GF-D8 (cell line): Measurements from ENCODE around the gene ACHE.
"Not testable (repeated sequence)": the region's sequence is repeated elsewhere in the genome, so short reads cannot be mapped to it uniquely, and the experiment has no call there.

Experiments
- DNase-seq: peaks from one replicate; lab custom pipeline; 2025; lab: John Stamatoyannopoulos, UW

ACHE gene

DNA sequence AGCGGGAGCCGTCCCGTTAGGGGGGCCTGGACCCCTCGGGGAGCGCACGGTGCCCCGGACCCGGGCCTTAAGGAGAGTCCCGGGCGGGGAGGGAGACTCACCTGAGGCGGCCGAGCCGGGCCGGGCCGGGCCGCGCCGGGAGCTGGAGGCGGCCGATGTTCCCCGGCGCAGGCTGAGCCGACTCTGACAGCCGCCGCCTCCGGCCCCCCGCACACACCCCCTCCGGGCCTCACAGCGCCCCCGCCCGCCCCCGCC, at the start of gene ACHE:
TSS of gene ACHE (minus strand) at position 188 of the 255 bp plus-strand sequence. CDS start 1,656 bp downstream, outside the sequence.
- DNase-seq, result no peak

DNA sequence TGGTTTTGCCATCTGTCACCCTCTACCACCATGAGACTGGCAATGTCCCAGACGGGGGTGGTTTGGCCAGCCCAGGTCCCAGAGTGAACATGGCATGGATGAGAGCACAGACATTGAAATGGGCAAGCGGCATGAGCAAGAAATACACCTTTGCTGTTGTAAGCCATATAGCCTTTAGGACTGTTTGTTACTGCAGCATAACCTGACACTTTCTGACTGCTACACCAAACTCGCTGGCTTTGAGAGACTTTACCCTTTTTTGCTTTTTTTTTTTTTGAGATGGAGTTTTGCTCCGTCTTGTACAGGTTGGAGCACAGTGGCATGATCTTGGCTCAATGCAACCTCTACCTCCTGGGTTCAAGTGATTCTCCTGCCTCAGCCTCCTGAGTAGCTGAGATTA, 48.5 kb upstream of the ACHE start:
- no peak for DNase-seq

DNA sequence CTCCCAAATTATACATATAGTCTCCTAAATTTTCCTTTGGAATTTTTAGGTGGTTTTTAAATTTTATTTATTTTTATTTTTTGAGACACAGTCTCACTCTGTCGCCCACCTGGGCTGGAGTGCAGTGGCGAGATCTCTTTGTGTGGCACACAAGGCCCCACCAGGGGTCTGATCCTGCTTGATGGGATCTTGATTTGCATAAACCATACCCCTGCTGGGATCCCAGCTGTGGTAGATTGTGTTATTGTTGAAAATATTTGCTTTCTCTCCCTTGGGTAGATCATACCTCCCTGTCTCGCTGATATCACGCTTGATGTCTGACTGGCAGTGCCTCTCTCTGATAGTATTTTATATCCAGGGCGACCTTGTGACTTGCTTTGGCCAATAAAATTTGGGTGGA, 48.0 kb upstream of the ACHE start:
- DNase-seq, result no peak

DNA sequence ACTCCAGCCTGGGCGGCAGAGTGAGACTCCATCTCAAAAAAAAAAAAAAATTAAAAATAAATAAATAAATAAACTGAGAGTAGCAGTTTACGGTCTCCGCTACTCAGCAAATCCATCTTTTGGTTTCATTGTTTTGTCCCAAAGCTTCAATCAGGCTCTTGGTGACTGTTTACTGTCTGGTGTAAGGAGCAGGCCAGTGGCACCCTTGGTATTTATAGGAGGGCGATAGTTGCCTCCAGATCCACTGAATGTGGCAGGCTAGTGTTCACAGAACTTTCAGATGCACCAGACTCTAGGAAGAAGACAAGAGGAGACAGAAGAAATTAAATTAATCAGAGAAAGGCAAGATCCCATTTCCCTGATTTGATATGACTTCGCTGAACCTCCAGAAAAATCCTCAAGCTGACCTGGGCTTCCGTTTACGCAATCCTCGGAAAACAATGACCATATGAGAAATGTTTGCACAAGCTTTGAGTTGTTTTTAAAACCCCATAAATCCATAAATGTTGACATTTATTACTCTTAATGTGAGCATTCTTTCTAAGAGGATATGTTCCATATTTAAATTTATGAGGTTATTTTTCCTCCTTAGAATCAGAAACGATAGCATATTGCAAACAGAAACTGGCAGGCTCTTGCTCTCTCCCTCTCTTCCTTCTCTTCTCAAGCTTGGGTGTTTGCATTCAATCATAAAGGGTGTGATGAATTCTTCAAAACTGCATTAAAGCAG, 46.5 kb upstream of the ACHE start:
- DNase-seq, result no peak

DNA sequence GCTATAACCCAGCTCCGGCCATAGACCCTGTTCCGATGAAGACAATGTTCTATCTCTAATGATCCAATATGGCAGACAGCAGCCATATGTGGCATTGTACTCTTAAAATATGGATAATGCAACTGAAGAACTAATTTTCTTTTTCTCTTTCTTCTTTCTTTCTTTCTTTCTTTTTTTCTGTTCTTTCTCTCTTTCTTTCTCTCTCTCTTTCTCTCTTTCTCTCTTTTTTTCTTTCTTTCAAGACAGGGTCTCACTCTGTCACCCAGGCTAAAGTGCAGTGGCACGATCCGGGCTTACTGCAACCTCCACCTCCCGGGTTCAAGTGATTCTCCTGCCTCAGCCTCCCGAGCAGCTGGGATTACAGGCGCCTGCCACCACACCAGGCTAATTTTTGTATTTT, 40.5 kb upstream of the ACHE start:
- not testable (repeated sequence) for DNase-seq

DNA sequence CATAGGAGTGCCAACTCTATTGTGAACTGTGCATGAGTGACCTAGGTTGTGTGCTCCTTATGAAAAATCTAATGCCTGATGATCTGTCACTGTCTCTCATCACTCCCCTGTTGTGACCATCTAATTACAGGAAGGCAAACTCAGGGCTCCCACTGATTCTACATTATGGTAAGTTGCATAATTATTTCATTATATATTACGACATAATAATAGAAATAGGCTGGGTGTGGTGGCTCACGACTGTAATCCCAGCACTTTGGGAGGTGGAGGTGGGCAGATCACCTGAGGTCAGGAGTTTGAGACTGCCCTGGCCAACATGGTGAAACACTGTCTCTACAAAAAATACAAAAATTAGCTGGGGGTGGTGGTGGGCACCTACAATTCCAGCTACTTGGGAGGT, 39.7 kb upstream of the ACHE start:
- DNase-seq, result not testable (repeated sequence)

DNA sequence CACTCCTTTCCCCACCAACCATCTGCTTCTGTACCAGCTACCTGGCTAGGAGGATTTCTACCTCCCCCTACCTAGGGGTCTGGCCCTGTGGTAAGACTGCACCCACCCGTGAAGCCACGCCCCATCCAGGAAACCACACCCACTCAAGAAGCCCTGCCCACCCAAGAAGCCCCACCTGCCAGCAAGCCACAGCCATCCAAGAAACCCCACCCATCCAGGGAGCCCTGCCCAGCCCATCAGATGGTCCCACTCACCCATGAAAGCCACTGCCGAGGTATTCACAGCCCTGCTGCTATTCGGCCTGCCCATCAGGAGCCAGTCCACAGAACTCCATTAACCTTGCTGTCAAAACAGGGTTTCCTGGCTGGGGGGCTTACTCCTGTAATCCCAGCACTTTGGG, 38.0 kb upstream of the ACHE start:
- no peak for DNase-seq

DNA sequence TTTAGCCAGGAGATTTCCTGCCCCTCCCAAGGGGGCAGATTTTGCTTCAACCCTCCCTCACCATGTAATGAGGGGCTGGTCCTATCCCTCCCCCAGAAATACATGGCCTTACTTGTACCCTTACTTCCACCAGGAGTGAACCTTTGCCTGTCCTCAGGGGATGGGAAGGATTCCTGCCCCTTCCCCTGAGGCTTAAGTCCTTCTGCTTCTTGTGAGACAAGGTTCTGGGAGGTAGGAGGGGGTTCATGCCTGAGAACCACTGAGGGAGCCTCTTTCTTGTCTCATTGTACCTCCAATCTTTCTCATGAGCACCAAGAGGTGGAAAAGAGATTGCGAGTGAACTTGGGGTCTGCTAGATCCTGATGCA, 34.1 kb upstream of the ACHE start:
- DNase-seq, result no peak

DNA sequence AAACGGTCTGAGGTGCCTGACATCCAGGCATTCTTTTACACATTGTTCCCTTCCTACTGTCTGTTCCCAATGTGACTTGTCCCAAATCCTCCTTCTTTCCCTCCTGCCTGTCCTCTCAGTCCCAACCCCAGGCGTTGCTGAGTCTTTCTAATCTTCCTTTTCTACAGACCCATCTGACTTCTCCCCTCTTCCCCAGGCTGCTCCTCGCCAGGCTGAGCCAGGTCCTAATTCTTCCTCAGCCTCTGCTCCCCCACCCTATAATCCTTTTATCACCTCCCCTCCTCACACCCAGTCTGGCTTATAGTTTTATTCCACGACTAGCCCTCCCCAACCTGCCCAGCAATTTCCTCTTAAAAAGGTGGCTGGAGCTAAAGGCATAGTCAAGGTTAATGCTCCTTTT, 27.9 kb upstream of the ACHE start:
- not testable (repeated sequence) for DNase-seq

DNA sequence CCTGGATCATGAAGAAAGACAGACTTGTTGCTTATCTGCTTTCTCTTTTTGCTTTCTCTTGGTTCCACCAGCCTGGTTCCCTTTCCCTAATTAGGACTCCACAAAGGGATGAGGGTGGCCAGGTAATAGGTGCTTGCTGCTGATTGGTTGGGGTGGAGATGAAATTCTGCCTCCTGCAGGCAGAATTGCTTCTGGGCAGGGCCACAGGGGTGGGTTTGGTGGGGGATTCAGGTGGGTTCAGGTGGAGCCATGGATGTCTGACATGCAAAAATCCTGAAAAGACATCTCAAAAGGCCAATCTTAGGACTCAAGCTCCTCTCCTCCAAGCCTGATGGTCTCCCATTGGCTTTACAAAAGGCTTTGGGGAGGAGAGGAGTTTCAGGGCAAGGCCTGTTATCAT, 25.4 kb upstream of the ACHE start:
- DNase-seq, result no peak

DNA sequence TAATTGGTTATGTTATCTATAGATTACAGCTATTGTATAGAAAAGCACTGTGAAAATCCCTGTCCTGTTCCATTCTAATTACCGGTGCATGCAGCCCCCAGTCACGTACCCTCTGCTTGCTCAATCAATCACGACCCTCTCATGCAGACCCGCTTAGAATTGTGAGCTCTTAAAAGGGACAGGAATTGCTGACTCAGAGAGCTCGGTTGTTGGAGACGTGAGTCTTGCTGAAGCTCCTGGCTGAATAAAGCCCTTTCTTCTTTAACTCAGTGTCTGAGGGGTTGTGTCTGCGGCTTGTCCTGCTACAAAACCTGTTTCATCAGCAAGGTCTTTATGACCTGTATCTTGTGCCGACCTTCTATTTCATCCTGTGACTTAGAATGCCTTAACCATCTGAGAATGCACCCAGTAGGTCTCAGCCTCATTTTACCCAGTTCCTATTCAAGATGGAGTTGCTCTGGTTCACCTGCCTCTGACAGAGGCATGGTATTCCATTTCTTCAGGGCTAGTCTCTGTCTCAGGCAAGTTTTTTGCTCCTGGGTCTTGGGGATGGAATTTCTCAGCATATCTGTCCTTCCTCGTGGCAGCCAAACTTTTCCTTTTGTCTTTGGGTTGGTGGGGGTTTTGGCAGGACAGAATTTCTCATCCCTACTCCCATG, 24.2 kb upstream of the ACHE start:
- DNase-seq, result not testable (repeated sequence)

DNA sequence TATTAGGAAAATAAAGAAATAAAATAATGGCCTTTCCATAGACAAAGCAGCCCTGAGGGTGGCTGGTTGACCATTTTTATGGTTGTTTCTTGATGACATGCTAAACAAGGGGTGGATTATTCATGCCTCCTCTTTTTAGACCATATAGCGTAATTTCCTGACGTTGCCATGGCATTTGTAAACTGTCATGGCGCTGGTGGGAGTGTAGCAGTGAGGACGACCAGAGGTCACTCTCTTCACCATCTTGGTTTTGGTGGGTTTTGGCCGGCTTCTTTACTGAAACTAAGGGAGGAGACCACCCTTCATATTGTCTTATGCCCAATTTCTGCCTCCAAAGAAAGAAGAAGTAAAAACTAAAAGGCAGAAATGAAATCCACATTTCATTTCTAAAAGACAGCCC, 23.6 kb upstream of the ACHE start:
- DNase-seq, result not testable (repeated sequence)

DNA sequence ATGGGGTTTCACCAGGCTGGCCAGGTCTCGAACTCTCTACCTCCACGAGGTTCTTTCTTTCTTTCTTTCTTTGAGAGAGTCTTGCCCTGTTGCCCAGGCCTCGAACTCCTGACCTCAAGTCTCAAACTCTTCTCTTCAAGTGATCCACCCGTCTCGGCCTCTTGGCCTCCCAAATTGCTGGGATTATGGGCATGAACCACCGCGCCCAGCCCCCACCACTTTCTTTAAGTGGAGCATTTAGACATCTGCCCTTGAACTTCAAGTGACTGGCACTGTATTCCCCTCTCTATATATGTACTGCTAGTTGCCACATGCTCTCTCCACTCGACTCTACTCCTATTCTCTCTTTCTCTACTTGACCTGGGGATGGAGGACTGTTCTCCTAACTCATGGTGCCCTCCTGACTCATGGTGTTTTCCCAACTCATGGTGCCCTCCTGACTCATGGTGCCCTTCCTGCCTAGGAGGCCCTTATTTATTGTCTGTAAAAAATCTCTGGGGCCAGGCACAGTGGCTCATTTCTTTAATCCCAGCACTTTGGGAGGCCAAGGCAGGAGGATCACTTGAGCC, 19.3 kb upstream of the ACHE start:
- DNase-seq, result no peak

DNA sequence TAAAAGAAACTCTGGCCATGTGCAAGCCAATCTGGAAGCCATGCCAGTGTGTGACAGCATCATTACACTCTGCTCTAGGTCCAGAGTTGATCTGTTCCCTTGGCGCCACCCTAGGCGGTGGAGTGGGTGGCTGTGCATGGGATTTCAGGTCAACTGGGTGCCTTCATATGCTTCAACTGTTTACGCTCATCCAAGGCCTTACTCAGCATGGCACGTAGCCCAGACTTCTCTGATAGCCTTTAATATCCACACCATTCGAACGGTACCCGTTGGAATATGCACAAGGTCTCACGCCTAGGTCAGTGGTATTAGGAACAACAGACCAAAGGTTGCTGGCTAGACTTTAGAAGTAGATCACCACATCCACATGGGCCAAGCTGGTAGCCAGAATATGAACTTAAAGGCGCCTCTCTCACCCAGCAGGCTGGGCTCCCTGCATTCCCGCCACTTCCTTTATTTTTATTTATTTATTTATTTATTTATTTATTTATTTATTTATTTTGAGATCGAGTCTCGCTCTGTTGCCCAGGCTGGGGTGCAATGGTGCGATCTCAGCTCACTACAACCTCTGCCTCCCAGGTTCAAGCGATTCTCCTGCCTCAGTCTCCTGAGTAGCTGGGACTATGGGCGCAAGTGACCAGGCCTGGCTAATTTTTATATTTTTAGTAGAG, 18.7 kb upstream of the ACHE start:
- no peak for DNase-seq

DNA sequence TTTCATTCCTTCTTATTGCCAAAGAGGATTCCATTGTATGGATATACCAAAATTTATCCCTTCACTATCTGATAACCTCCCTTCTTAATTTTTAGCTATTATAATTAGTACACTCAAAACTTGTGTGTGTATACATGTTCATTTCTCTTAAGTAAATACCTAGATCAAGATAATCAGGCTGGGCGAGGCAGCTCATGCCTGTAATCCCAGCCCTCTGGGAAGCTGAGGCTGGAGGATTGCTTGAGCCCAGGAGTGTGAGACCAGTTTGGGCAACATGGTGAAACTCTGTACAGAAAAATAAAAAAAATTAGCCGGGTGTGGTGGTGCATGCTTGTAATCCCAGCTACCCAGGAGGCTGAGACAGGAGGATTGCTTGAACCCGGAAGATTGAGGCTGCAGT, 15.8 kb upstream of the ACHE start:
- no peak for DNase-seq

DNA sequence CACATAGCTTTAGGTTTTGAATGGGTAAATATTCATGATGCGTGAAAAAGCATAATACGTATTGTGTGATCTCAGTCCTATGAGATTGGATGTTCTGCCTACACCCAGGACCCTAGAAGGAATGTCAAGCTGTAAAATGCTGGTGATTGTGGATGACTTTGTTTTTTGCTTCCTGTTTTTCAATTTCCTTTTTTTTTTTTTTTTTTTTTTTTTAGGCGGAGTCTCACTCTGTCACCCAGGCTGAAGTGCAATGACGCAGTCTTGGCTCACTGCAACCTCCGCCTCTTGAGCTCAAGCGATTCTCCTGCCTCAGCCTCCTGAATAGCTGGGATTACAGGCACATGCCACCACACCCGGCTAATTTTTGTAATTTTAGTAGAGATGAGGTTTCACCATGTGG, 14.8 kb upstream of the ACHE start:
- peak; percentile 24 for DNase-seq

DNA sequence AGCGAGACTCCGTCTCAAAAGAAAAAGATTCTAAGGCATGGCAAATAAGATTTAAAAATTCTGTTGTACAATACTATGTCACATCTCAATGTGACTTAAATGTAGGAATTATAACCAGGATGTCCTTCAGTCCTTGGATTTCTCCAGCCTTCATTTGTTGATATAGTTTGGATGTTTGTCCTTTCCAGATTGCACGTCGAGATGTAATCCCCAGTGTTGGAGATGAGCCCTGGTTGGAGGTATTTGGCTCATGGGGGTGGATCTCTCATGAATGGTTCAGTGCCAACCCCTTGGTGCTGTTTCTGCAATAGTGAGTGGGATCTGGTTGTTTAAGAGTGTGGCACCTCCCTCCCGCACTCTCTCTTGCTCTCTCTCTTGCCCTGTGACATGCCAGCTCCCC, 12.8 kb upstream of the ACHE start:
- no peak for DNase-seq

DNA sequence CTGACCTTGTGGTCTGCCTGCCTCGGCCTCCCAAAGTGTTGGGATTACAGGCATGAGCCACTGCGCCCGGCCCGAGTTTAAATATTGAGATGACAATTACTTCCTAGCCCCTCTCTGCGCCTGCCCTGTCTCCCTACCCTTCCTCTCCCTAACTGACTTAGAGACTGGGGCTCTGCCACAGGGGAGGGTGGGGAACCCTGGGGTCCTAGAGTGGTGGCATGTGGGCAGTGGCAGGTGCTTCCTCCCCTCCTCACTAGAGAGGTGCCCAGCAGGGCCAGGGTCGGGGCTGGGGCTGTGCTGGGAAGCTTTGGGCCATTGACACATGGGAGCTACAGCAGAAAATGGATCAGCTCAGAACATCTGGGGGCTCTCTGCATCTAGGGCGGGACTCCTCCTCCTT, 7.0 kb upstream of the ACHE start:
- DNase-seq, result no peak

DNA sequence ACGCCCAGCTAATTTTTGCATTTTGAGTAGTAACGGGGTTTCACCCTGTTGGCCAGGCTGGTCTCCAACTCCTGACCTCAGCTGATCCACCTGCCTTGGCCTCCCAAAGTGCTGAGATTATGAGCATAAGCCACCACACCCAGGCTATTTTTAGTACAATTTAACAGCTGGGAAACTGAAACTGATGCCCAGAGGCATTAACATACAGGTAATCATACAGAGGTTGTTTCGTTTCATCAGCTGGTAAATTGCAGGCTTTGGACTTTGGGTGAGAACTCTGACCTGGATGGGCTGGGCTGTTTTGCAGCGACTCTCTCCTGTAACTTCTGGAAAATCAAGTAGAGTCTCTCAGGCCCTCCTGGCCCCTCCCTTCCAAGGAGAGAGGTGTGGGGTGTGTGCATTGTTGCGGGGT, 6.2 kb upstream of the ACHE start:
- DNase-seq, result no peak

DNA sequence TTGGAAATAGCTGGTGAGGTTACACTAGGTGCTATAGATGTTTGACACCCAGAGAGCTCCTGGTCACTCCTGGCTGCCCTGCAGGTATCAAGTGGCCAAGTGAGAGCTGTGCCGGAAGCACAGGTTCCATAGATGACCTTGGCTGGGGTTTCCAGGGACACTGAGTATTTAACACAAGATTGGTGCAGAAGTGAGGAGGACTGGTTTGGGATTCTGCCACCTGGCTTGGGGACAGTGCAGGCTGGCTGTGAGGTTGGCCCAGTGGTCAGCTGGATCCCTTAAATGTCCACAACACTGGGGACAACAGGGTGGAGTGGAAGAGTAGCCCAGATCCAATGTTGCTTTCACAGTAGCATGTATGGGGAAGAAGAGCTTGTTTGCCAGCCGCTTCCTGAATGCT, 5.3 kb upstream of the ACHE start:
- DNase-seq, result no peak

DNA sequence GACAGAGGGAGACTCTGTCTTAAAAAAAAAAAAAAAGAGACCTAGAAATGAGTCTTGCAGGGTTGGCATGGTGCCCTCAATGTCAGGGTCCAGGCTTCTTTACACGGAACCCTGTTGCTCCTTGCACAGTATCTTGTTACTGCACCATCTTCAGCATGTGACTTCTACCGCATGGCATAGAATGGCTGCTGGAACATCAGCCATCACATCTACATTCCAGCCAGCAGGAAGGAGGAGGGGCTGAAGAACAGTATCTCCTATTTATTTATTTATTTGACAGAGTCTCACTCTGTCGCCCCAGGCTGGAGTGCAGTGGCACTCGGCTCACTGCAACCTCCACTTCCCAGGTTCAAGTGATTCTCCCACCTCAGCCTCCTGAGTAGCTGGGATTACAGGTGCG, 3.7 kb upstream of the ACHE start:
- DNase-seq, result no peak

DNA sequence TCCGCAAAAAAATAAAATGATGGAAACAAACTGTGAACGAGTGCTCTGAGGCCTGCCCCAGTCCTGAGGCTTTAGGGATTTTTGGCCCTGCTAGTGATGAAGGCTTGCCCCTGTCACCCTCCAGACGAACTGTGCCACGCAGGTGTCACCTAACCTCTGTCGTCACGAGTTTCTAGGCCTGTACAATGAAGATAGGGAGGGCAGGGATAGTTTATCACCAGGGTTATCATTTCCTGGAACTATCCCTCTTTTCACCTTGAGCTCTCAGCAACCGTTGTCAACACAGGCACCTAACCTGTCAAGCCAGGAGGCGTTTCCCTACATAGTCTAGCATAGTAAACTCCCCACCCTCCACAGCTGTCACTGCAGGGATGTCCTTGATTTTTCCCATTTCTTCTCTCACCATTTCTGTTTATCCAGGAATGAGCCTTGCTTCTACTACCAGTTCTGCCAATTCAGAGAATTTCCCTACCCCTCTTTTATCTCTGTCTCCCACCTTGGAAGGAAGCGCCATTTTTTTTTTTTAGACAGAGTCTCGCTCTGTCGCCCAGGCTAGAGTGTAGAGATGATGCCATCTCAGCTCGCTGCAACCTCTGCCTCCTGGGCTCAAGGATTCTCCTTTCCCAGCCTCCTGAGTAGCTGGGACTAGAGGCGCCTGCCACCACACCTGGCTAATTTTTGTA, 2.2 kb upstream of the ACHE start:
- no peak for DNase-seq
